ENCODE results near the gene MUC5AC.
"Not testable (repeated sequence)": the region's sequence is repeated elsewhere in the genome, so short reads cannot be mapped to it uniquely, and the experiment has no call there.

The MUC5AC gene

GRCh38 chr11:1237128-1237580, 79.4 kb downstream of the MUC5AC start:
- no peak for DNase-seq (ENCODE audit: low read depth)

GRCh38 chr11:1237851-1238250, 80.1 kb downstream of the MUC5AC start:
- no peak for DNase-seq (ENCODE audit: low read depth)

- no peak for DNase-seq (ENCODE audit: low read depth)
Measured at GRCh38 chr11:1238767-1239595, 81.2 kb downstream of the MUC5AC start.

- DNase-seq (ENCODE audit: low read depth) = no peak
Measured at GRCh38 chr11:1239596-1240205, 81.9 kb downstream of the MUC5AC start.

- DNase-seq (ENCODE audit: low read depth) = no peak
Measured at GRCh38 chr11:1240771-1241170, 83.0 kb downstream of the MUC5AC start.

GRCh38 chr11:1241706-1242105, 84.0 kb downstream of the MUC5AC start:
- no peak for DNase-seq (ENCODE audit: low read depth)

GRCh38 chr11:1242289-1242688, 84.5 kb downstream of the MUC5AC start:
- DNase-seq (ENCODE audit: low read depth) = no peak

GRCh38 chr11:1242751-1243150, 85.0 kb downstream of the MUC5AC start:
- DNase-seq (ENCODE audit: low read depth) = not testable (repeated sequence)

GRCh38 chr11:1243521-1243920, 85.8 kb downstream of the MUC5AC start:
- not testable (repeated sequence) for DNase-seq (ENCODE audit: low read depth)

GRCh38 chr11:1244557-1244956, 86.8 kb downstream of the MUC5AC start:
- DNase-seq (ENCODE audit: low read depth) = not testable (repeated sequence)

- DNase-seq (ENCODE audit: low read depth) = not testable (repeated sequence)
Measured at GRCh38 chr11:1245717-1246116, 88.0 kb downstream of the MUC5AC start.

GRCh38 chr11:1246301-1246700, 88.5 kb downstream of the MUC5AC start:
- not testable (repeated sequence) for DNase-seq (ENCODE audit: low read depth)

- not testable (repeated sequence) for DNase-seq (ENCODE audit: low read depth)
Measured at GRCh38 chr11:1247026-1247425, 89.3 kb downstream of the MUC5AC start.

- DNase-seq (ENCODE audit: low read depth) = not testable (repeated sequence)
Measured at GRCh38 chr11:1248951-1249350, 91.2 kb downstream of the MUC5AC start.

- DNase-seq (ENCODE audit: low read depth) = not testable (repeated sequence)
Measured at GRCh38 chr11:1250411-1250810, 92.7 kb downstream of the MUC5AC start.

Data from activated T-helper 9 cell treated with anti-CD3 and anti-CD28 coated beads, Interleukin-2, amount 50 U/mL, for 16 hours (primary cell).